GM19467 (cell line): ENCODE measurements around the gene TRAPPC12.
"Not testable (repeated sequence)": the region's sequence is repeated elsewhere in the genome, so short reads cannot be mapped to it uniquely, and the experiment has no call there.

Experiments
- ATAC-seq: cut with Tn5 transposase; IDR thresholded peaks from one replicate; pipeline ENCODE4 v1.9.1; 2021; ENCODE audit warnings: mild to moderate bottlenecking, moderate library complexity; ENCODE audit not compliant: unreplicated experiment

Gene TRAPPC12

DNA sequence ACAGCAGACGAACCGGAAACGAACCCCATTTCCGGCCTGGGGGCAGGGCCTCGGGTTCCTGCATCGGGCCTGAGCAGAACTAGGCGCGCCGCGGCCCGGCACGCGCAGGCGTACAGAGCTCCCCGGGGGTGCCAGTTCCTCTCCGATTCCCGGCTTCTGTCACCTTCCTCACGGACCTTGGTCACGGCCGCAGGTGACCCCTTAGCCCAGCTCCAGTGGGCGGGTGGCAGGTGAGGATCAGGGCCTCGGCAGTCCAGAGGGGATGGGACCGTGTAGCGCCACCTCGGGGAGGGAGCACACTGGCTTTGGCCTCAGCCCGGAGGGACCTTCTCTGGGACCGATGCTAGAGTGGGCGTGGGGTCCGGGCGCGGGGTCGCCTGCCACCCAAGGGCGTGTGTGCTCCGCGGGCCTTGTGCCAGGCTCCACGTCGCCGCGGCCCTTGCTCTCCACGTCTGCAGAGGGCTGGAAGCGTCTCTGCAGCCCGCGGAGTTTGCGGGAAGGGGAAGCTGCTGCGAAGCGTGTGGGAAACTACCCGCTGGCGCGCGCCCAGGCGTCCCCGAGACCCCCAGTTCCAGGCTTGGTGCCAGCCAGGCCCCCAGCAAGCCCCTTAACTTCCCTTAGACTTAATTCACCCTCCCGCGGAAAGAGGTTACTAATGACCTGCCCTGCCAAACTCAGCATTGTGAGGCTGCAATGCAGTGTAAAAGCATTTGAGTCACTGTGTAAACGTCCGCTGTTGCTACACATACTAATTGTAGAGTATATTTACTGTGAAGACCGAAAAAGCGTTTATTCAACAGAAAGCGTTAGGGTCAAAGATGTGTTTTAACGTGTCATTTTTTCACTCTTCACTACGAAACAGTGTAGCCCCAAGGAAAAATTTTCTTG is at the start of gene TRAPPC12:
TSS of gene TRAPPC12 (plus strand) at position 48 of the 888 bp plus-strand sequence. CDS start 7,930 bp downstream, outside the sequence.
- ATAC-seq, result peak; percentile 76

GRCh38 chr2:3332133-3332532 is 47.4 kb upstream of the TRAPPC12 start:
- no peak for ATAC-seq

DNA sequence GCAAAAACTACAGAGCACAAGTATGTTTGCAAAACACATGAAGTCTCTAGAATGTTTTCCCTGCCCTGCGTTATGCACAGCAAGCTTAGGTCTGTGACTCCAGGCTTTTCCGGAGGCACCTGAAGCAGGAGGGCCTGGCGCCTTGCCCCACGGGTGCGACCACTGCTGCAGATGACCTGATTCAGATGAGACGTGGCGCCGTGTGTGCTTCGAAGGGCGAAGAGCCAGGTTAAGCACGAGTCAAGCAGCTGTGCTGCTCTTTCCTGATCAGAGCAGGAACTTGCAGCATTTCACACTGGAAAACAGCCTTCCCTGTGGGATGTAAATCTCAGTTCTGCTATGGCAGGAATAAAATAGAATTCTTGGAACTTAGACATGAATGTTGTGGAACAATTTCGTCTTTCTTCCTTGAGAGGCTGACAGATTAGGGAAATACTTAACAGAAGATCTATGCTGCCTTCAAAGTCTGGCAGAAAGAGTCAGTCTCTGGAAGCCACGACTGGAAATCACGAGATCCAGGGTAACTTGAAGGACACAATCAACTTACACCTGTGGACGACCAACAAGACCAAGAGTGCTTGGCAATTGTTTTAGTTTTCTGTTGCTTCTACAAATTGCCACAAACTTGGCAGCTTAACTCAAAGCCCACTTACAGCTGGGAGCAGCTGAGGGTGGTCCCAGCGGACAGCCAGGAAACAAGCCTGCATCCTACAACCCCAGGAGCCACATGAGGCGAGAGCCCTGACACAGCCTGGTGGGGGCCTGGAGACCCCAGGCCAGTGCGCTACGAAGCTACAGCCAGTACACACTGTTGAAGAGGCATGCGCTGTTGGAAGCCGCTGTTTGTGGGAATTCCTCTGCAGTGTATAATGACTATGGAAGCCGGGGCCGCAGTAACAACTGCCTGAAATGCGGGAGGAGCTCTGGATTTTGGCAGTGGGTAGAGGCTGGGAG is 44.8 kb upstream of the TRAPPC12 start:
- no peak for ATAC-seq

DNA sequence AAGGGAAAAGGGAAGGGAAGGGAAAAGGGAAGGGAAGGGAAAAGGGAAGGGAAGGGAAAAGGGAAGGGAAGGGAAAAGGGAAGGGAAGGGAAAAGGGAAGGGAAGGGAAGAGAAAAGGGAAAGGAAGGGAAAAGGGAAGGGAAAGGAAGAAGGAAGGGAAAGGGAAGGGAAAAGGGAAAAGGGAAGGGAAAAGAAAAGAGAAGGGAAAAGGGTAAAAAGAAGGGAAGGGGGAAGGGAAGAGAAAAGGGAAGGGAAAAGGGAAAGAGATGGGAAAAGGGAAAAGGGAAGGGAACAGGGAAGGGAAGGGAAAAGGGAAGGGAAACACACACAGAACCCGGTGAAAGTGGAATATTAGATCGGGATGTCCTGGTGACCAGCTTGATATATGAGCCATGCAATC is 42.6 kb upstream of the TRAPPC12 start:
- no peak for ATAC-seq

GRCh38 chr2:3338340-3338739 is 41.2 kb upstream of the TRAPPC12 start:
- no peak for ATAC-seq

- ATAC-seq, result no peak
These were observed 39.4 kb upstream of the TRAPPC12 start for GRCh38 chr2:3340144-3340543.

- ATAC-seq, result no peak
These were observed 38.2 kb upstream of the TRAPPC12 start for GRCh38 chr2:3341336-3341735.

GRCh38 chr2:3342324-3342723 is 37.2 kb upstream of the TRAPPC12 start:
- no peak for ATAC-seq

GRCh38 chr2:3343012-3343411 is 36.5 kb upstream of the TRAPPC12 start:
- no peak for ATAC-seq

- ATAC-seq, result no peak
These were observed 34.6 kb upstream of the TRAPPC12 start for GRCh38 chr2:3344897-3345296.

- no peak for ATAC-seq
These were observed 33.9 kb upstream of the TRAPPC12 start for GRCh38 chr2:3345621-3346020.

DNA sequence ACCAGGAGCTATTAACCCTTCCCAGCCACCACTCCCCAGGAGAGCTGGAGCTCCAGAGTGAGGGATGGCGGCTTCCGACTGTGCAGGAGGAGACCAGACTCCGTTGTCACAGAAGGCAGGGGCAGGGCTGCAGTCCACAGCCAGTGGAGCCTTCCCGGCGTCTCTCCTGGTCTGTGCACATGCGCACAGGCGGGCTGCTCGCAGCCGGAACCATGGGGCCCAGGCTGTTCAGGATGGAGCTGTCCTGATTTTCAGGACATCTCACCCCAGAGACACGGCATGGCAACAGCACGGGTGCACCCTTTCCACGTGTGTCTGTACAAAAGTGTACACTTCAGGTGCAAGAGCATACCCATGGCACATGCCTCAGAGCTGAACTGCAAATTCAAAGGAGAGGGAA is 30.7 kb upstream of the TRAPPC12 start:
- ATAC-seq, result no peak

GRCh38 chr2:3349211-3349693 is 30.2 kb upstream of the TRAPPC12 start:
- ATAC-seq, result no peak

DNA sequence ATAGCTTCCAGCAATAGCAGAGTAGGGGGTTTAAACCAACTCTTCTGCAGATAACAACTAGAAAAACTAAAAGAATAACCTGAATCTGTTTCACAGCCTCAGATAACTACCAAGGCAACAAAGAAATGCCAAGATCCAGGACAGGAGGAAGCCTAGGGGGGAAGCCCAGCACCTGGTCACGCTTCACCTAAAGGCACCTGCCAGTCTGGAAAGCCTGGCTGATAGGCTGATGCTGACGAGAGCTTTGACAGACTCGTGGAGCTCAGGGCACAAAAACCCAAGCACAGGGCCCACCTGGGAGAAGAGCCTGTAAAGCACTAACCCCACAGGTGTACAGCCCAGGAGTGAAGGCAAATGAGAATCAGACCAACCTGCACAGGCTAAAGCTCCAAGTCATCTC is 24.5 kb upstream of the TRAPPC12 start:
- ATAC-seq, result no peak

DNA sequence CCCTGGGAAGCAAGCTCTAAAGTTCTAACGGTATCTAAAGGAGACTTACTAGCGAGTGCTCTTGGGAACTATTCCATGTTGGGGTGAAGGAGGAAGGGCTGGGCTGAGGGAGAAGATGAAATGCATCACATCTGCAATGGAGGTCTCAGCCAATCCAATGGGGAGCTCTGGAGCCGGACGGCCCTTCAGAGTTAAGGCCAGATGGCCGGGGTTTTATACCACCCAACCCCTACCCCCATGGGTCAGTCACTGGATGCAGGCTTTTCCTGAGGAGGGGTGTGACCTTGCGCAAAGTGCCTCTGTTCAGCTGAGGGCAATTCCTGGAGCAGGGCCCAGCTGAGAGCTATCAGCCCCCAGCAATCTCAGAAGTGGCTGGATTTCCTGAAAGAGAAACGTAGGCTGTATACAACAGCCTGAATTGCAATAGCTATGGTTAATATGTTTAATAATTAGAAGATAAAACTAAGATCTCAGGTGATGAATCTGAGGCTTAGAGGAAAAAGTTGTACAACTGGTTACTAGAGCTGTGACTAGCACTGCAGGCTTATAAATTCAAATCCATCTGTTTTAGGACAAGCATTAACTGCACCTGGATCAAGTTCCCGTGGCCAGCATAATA is 23.4 kb upstream of the TRAPPC12 start:
- no peak for ATAC-seq

DNA sequence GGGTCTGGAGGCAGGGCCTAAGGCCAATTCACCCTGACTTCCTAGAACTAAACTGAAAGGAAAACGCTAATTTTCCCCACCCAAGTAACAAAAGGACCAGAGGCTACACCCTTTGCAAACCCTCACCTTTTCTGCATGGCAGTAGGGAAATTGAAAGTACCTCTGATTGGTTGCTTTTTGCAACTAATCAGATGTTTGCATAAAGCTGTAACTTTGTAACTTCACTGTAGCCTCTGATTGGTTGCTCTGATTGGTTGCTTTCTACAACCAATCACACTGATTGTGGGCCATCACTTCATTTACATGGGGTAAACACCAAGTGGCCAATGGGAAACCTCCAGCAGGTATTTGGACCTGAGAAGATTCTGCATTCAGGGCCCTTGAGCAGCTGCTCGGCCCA is 22.7 kb upstream of the TRAPPC12 start:
- no peak for ATAC-seq

- ATAC-seq, result not testable (repeated sequence)
These were observed 22.0 kb upstream of the TRAPPC12 start for GRCh38 chr2:3357446-3357845.

DNA sequence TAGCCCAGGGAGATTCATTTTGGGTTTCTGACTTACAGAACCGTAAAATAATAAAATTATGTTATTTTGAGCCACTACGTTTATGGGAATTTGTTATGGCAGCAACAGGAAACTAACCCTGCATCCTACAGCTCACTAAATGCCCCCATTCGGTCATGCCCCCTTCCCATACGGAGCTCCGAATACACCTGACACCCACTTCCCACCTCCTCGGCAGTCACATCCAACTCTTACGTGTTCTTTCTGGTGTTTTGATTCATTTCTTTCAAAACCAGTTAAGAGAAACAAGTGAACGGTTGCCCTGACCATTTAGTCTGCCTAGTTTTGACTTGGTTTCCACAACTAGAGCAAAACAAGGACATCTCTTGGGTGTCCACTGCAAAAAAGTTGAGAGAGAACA is 21.6 kb upstream of the TRAPPC12 start:
- no peak for ATAC-seq

GRCh38 chr2:3361518-3362389 is 17.7 kb upstream of the TRAPPC12 start:
- ATAC-seq, result no peak

- ATAC-seq, result no peak
These were observed 14.3 kb upstream of the TRAPPC12 start for GRCh38 chr2:3365219-3365618.
